ENCODE measurements around the gene COX4I1. TPM values are rescaled to one million over a fixed set of nuclear protein-coding genes. Genes with fewer than 3 reads are reported as not detected.

COX4I1 gene
- 1,000 to 10,000 TPM; 1,590 to 1,597 TPM for total RNA-seq
- long read RNA-seq, transcript COX4I1-215 (3 exons, 2,271 nt), result minor isoform, 13 of 228 reads
- long read RNA-seq, transcript COX4I1-201 (5 exons, 708 nt), result major isoform, 201 of 228 reads
- long read RNA-seq, partial matches to known transcripts, result 6 of 228 reads
- long read RNA-seq, other reads (novel, unspliced or antisense), result 4 of 228 reads

DNA sequence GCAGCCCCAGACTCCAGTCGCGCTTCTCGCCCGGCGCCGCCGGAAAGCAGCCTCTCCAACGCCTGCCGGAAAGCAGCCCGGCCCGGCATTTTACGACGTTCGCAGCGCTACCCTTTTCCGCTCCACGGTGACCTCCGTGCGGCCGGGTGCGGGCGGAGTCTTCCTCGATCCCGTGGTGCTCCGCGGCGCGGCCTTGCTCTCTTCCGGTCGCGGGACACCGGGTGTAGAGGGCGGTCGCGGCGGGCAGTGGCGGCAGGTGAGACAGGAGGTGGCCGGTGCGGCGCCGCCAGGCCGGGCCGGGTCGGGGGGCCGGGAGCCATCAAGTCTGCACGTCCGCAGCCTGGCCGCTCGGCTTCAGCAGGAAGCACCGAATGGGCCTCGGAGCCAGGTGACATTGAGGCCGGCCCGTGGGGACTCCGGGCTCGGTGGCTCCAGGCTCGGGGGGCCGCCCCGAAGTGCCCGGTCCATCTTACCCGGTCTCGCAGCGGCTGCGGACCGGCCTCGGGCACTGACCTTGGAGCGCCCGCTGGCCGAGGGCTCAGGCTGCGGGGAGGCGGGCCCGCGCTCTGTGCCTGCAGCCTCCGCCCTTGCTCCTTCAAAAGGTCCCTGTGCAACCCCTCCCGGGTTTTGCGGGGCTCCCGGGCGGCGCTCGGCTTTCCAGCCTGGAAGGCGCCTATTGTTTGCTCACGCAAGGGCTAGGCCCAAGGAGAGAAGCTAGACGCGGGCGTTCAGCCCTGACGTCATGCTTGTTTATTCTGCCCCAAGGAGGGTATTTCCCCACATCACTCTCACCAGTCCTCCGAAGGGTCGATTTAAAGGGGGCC, at the start of gene COX4I1, which contains the start of gene EMC8:
Gene COX4I1, plus strand, starts transcription at position 199 of the 824 bp plus-strand sequence. CDS start 1,511 bp downstream, outside the sequence.
Gene EMC8, minus strand, starts transcription at position 48 of the 824 bp plus-strand sequence. CDS start 249 bp downstream, outside the sequence.
- intact Hi-C loops (cut with DNase I), result no loop called here
- peak; percentile 98 to 99 for ATAC-seq
- peak; percentile 97 for DNase-seq

DNA sequence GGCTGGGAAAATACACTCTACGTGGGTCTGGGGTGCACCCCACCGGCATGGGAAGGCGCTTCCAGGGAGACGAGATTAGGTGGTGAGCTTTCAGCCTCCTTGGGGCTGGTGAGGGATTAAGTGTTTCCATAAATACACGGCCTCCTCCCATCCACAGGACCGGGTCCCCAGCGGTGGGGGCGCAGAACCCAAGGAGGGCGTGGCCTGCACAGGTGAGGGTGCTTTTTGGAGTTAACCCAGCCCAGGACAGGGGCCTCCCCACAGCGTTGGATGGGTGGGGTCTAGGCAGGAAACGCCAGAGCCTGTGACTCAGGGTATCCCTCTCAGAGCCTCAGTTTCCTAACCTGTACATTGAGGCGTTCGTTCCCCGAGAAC, 49.7 kb upstream of the COX4I1 start:
- ATAC-seq (no peak), DNase-seq (no peak)
- intact Hi-C loops (cut with DNase I), result no loop called here

GRCh38 chr16:85750146-85750826, 49.2 kb upstream of the COX4I1 start:
- DNase-seq (peak; percentile 45), ATAC-seq (peak; percentile 22 to 66)
- intact Hi-C loops (cut with DNase I), result no loop called here

GRCh38 chr16:85750827-85751697, 48.4 kb upstream of the COX4I1 start, which contains the start of gene C16orf74:
TSS of gene C16orf74 (minus strand) at chr16:85751096. CDS start at chr16:85735217, 15,879 bp downstream.
- DNase-seq, result peak; percentile 52
- peak; percentile 86 to 92 for ATAC-seq
- intact Hi-C loops (cut with DNase I), result no loop called here

GRCh38 chr16:85751698-85752501, 47.6 kb upstream of the COX4I1 start:
- no peak for ATAC-seq
- DNase-seq, result no peak
- intact Hi-C loops (cut with DNase I), result no loop called here

DNA sequence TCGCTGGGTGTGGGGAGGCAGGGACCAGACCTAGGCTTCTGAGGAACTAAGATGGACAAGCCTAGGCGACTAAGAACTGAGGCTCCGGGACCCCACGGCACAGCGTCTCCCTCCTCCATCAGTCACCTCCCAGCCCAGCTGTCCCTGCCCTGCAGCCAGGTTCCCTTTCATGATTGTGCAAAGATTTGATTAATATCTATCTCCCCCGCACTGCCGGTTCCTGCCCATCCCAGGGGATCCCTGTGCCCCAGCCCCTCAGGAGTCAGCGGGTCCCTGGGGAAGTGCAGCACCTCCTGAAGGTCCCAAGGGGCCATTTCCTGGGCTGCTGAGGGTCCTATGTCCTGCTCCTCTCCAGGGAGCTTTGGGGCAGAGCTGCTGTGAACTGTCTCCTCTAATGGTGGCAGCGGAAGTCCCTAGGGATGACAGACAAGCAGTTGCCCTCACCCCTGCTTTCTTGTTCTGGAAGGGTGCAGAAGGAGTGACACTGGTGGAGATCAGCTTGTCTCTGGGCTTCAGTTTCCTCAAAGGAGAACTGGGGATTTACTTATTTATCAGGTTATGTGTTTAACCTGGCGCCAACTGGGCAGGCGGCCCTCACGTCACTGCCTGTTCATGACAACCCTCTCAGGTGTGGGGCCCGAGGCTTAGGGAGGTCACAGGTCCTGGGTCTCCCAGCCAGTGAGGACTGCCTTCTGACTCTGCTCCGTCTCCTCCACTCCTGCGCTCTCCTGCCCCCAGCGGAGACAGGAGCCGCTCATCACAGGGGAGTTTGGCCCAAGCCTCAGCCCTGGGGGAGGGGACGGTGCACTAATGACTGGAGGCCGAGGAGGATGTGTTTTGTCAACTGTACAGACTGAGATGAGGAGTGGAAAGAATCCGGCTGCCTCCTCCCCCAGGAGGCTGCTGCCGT, 46.7 kb upstream of the COX4I1 start:
- ATAC-seq (peak in 1 of 2 donors; percentile 42), DNase-seq (no peak)
- intact Hi-C loops (cut with DNase I), result no loop called here

DNA sequence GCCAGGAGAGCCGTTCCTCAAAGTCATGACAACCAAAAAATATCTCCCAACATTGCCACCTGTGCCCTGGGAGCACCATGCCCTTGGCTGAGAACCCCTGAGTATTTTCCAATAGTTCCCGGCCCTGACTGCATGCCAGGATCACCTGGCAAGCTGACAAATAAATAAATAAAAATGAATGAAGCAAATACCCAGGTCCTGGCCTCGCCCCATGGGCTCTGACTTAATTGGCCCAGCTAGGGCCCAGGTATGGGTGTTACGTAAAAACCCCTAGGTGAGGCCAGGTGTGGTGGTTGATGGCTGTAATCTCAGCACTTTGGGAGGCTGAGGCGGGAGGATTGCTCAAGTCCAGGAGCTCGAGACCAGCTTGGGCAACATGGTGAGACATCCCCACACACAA, 45.9 kb upstream of the COX4I1 start:
- DNase-seq (no peak), ATAC-seq (no peak)
- intact Hi-C loops (cut with DNase I), result no loop called here

DNA sequence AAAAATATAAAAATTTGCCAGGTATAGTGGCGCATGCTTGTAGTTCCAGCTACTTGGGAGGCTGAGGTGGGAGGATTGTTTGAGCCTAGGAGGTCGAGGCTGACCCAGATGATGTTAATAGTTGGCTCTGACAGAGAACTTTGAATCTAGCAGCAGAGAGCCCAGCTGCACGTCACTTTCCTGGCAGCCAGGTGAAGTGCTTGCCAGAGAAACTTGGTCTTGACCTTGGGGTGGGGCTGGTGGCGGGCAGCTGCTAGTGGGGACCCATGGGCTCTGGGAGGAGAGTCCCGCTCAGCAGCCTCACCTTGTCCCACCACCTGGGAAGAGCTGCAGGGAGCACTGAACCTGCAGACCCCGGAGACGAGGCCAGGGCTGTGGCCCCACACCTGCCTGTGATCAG, 45.5 kb upstream of the COX4I1 start:
- DNase-seq (no peak), ATAC-seq (no peak)
- intact Hi-C loops (cut with DNase I), result no loop called here

DNA sequence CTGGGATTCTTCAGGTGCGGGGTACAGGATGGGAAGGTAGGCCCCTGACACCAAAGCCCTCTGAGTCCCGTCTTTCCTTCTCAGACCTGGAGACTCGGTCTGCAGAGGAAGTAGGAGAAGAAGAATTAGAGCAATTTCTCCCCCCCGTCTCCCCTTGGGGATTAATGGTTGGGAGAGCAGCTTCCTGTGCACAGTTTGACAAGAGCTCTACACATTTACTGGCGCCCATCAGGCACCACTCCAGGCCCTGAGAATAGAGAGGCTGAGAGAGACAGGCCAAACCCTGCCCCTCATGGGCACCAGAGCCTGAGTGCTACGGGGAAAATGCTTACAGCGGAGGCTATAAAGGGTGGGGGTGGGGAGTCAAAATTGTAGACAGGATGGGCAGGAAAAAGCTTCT, 45.1 kb upstream of the COX4I1 start:
- ATAC-seq (no peak), DNase-seq (no peak)
- intact Hi-C loops (cut with DNase I), result no loop called here

DNA sequence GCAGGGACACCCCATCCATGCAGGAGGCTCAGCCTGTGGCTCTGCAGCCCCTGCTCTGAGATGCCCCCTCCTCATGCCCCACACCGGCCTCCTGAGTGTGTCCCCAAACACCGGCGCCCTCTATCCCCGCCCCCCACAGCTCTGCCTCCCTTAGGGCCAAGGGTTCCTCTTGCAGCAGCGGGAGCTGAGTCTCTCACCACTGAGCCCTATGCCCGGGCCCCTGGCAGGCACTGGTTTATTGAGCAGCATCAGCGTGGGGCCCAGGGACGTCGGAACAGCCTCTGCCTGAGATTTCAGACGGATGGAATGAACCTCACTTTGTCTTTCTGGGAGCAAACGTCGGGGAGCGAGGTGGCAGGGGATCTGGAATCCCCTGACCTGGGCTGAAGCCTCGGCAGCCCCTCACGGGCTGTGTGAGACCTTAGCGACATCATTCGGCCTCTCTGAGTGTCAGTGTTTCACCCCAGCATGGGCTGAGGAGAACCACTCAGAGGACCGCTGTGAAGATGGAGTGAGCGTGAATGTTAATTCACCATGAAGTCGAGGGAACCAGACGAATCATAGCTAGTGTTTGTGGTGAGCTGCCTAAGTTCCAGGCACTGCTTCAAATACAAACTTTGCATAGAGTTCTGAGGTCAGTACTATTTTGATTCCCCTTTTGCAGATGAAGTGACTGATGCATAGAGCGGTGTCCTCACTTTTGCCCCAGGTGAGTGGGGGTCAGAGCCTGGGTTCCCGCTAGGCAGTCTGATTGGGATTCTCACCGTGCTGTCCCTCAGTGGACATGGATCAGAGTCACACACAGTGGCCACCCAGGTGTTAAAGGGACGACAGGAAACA, 43.3 kb upstream of the COX4I1 start:
- no peak for ATAC-seq
- intact Hi-C loops (cut with DNase I), result no loop called here

DNA sequence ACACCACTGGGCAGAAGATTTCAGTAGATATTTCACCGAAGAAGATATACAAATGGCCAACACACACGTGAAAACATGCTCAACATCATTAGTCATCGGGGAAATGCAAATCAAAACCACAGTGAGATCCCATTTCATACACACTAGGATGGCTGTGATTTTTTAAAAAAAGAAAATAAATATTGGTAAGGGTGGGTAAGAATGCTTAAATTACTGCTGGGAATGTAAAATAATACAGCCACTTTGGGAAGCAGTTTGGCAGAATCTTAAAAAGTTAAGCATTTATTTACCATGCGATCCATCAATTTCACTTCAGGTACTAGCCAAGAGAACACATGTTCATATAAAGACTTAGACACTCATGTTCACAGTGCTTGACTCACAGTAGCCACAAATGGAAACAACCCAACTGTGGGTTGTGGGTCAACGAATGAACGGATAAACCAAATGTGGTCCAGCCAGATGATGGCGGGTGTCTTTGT, 42.1 kb upstream of the COX4I1 start:
- intact Hi-C loops (cut with DNase I), result no loop called here
- DNase-seq (no peak), ATAC-seq (no peak)

More for the DNA sequence above, 43.3 kb upstream of the COX4I1 start:
- DNase-seq, result no peak

DNA sequence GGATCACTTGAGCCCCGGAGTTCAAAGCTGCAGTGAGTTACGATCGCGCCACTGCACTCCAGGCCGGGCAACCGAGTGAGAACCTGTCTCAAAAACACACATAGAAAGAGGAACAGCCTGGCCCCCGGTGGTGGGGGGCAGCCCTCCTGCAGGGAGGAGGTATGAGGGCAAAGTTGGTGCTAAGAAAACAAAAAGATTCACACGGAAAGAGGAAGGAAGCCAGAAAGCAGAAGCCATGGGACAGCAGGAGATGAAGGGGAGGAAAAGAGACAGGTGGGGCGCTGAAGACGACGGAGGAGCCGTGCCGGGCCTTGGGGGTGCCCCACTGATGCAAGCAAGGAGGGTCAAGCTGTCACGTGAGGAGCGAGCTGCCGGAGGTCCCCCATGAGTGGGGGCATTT, 40.4 kb upstream of the COX4I1 start:
- intact Hi-C loops (cut with DNase I), result no loop called here
- DNase-seq, result no peak
- no peak for ATAC-seq

GRCh38 chr16:85759631-85760419, 39.7 kb upstream of the COX4I1 start:
- DNase-seq (no peak), ATAC-seq (peak in 1 of 2 donors; percentile 19)
- intact Hi-C loops (cut with DNase I), result no loop called here

- intact Hi-C loops (cut with DNase I), result no loop called here
- no peak for DNase-seq
- ATAC-seq, result no peak
Measured at GRCh38 chr16:85761861-85762260, 37.6 kb upstream of the COX4I1 start.

- ATAC-seq (no peak), DNase-seq (no peak)
- intact Hi-C loops (cut with DNase I), result no loop called here
Measured at GRCh38 chr16:85762970-85763369, 36.5 kb upstream of the COX4I1 start.
